ENCODE results near the gene IRAK2.

GRCh38 chr3:10279384-10280176 is 114.9 kb downstream of the IRAK2 start:
- no peak for TF ChIP-seq CTCF (IDR thresholded peaks at IDR 0.05)
- no peak for TF ChIP-seq POLR2A (IDR thresholded peaks at IDR 0.05)

Measured in lower leg skin (tissue), 3 donors.